HT1080 (cell line): Measurements from ENCODE around the gene CD53. TPM values are rescaled to one million over a fixed set of nuclear protein-coding genes. Genes with fewer than 3 reads are reported as not detected.

Source experiments
- DNase-seq: peaks from one replicate; pipeline ENCODE4 v3.0.0-alpha.2; 2015; ENCODE audit warnings: low read depth
- total RNA-seq: library from RNA; depleted of rRNA; stranded (reverse); fragments of >200 nt; shearing (Covaris generic); gene quantifications from 2 replicates; pipeline ENCODE4 v1.2.3, GENCODE V29; 2014

The CD53 gene
- total RNA-seq, 1 experiment from 2014 or later: 0.32 TPM

DNA sequence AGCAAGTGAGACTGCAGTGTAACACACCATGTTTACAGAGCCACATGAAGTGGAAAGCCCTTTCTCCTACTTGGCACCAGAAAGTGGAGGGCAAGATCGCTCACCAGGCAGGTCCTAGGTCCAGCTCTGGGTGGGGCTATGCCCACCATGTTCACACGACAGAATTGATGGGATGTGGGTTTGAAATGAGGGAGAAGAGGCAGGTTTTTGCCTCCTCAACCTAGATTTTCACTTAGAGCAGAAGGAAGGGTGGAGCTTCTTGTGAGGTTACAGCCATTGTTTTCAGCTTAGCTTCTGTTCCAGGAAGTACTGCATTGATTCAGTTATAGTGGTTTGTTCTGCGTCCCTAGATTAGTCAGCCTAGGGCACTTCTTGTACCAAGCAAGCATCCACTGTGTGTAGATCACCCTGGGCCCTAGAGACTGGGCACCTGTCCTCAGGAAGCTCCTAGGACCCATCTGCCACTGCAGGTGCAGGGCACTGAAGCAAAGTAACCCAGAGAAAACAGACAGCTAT, 2.3 kb downstream of the CD53 start:
- DNase-seq: no peak

- DNase-seq: no peak
Observed at GRCh38 chr1:110876748-110877341, 3.9 kb downstream of the CD53 start.

GRCh38 chr1:110877364-110877763, 4.4 kb downstream of the CD53 start:
- DNase-seq: no peak

DNA sequence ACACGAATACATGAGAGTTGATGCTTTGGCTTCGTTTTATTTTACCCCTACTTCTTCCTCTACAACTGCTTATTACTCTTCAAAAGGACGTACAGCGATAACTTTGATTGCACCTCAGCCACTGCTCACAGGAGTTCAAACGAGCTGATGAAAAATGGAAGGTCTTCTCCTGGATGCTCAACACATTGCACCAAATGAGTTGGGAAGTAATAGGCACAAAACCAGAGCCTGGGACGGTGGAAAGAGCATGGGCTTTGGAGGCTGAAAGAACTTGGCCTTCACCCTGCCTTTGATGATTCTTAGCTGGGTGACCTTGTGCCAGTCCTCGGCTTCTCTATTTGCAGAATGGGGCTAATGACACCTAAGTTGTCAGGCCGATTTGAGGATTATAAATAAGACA, 4.8 kb downstream of the CD53 start:
- DNase-seq: no peak

DNA sequence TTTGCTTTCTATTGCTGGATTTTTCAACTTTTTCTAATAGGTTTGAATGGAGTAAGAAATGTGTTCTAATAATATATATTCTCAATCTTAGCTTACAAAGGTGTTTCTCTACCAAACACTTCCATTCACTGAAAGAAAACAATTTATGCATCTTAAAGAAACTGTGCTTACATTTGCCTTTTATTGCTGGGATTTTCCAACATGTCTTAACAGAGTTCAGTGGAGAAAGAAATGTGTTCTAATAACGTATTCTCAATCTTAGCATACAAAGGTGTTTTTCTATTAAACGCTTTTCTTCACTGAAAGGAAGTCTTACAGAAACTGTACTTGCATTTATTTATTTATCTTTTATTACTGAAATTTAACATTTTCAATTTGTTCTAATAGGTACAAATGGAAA, 5.6 kb downstream of the CD53 start:
- DNase-seq: no peak

DNA sequence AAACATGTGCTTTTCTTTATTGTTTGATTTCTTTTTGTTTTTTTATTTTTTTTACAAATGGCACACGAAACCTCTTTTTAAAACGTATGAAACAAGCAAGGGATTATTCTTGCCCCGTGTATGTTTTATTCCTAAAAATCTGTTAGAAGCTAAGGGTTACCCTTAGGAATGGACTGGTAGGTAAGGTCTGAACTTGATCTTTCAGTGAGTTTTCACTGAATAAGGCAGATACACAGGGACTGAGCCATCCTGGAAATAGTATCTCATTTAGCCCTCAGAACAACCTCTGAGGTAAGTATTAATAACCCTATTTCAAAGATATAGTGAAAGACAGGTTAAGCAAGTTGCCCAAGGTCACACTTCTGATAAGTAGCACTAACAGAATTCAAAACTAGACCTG, 6.0 kb downstream of the CD53 start:
- DNase-seq: no peak

DNA sequence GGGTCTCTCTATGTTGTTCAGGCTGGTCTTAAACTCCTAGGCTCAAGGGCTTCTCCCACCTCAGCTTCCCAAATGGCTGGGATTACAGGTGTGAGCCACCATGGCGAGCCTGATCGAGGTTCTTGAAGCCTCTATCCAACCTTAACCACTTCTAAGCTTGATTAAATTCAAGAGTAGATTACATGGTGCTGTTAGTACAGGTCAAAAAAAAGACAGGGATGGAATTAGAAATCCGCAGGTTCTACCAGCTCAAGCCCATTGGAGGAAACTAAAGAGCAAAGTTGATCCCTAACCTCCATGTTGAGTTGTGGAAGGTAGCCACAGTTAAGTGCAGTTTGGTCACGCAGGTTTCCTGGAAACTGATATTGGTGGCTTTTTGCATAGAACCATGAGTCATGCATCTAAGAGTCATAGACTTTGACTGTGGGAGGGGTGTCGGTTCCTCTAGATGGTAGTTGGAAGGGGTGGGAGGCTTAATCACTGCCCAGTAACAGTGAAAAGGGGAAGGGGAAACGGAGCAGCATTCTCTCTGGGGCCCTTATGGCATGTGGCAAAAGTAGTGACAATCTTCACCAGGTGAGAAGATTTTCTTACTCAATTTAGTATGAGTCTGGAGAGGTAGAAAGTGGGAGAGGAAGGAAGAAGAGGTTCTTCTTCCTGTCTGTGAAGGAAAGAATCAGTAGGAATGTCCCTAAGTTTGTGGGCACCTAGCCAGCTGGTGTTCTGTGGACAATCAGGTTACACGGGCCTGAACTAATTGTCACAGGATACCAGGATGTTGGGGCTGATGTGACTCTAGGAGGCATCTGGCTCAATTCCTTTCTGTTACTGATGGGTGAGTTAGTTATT, 7.0 kb downstream of the CD53 start:
- peak; percentile 65 for DNase-seq

- peak; percentile 70 for DNase-seq
Observed at GRCh38 chr1:110880708-110881374, 7.9 kb downstream of the CD53 start.

GRCh38 chr1:110888049-110888448, 15.1 kb downstream of the CD53 start:
- DNase-seq: no peak

GRCh38 chr1:110888641-110889040, 15.7 kb downstream of the CD53 start:
- no peak for DNase-seq

DNA sequence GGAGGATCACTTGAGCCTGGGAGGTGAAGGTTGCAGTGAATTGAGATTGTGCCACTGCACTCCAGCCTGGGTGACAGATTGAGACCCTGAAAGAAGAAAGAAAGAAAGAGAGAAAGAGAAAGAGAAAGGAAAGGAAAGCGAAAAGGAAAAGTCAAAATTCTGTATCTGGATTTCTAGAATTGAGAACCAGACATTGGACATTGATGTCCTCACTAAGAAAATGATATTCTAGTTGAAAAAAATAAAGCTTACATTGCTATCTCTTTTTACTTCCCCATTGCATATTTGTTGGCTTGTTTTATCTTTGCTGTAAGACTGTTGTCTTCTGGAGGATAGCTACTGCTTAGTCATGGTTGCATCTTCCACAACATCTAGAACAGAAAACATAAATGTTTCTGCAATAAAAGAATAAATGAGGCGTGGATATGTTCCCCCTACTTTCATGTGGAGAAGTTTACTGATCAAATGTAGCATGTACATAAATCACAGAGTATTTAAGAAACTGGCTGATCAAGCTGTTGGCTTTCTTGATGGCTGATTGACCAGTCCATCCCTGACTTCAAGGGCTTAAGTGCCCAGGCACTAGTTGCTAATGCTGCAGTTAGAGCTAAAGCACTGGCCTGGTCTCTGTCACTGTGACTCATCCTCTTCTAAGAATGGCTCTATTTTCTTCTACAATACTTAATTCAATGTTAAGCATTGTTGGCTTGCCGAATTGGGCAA, 17.7 kb downstream of the CD53 start:
- DNase-seq: no peak

DNA sequence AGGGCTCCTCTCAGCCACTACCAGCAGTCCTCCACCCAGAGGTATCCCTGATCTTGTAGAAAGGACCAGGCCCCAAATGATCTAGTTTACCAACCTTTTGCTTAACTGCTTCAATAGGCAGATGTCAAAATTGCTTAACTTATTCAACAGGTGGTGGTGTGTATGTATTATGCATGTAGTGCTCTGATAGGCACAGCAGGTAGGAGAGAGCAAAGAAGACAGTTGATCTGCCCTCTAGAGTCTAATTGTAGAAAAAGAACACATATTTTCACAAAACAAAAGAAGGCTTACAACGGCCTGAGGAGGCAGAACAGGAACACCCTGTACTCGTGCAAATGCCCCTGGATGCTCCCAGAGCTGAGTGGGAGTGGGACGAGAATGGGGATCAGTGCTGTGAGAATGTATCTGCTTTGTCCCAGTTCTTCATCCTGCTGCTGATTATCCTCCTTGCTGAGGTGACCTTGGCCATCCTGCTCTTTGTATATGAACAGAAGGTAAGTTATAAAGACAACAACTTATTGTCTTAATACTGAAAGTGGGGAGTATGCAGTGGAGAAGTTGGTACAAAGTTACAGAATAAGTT, 21.1 kb downstream of the CD53 start:
- no peak for DNase-seq

DNA sequence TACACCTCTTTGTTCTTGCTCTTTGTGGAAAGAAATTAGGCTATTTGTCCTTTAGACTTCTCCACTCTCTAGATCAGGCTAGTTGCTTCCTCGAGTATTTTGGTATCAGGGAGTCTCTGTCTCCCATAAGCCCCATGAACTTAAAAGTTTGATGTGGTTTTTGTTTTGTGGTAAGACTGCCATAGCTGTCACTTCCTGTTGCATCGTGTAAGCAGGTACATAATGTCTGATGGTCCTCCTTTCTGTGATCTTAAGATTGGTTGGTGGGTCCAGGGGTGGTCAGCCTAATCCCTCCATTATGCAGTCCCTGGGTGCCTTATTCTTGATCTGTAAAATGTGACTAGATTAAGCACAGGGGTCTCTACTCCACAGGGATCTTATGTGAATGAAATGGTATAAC, 23.1 kb downstream of the CD53 start:
- DNase-seq: no peak

DNA sequence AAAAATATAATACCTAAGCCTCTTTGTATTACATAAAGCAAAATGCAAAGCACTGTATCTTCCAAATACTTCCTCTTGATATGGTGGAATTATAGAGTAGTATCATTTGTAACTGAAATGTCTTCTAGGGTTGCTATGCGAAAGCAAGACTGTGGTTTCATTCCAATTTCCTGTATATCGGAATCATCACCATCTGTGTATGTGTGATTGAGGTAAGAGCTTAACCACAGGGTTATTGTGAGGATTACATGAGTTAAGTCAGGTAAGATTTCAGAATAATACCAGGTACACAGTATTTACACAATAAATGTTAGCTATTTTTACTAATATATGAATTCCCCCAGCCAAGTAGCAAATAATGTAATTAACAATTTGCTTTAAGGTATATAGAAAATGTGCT, 24.7 kb downstream of the CD53 start:
- no peak for DNase-seq

GRCh38 chr1:110898734-110899457, 25.9 kb downstream of the CD53 start:
- DNase-seq: no peak

GRCh38 chr1:110899458-110899843, 26.5 kb downstream of the CD53 start:
- DNase-seq: no peak

DNA sequence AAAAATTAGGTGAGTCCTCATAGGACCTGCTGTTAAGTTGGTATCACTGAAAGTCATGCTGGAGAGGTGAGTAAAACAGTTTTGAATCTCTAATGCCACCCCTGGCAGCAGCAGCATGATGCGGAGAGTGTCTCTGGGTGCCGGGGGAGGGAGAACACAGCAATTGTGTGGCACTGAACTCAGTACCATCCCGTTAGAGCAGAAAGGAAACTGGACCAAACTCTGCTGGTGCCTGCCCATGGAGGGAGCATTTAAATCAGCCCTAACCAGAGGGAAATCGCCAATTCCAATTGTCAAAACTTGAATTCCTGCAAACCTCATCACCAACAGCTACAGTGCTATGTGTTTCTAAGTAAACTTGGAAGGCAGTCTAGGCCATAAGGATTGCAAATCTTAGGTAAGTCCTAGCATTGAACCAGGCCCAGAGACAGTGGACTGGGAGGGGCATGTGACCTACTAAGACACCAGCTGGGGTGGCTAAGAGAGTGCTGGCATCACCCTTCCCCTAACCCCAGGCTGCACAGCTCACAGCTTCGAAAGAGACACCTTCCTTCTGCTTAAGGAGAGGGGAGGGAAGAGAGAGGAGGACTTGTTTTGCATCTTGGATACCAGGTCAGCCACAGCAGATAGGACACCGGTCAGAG, 30.0 kb downstream of the CD53 start:
- no peak for DNase-seq

DNA sequence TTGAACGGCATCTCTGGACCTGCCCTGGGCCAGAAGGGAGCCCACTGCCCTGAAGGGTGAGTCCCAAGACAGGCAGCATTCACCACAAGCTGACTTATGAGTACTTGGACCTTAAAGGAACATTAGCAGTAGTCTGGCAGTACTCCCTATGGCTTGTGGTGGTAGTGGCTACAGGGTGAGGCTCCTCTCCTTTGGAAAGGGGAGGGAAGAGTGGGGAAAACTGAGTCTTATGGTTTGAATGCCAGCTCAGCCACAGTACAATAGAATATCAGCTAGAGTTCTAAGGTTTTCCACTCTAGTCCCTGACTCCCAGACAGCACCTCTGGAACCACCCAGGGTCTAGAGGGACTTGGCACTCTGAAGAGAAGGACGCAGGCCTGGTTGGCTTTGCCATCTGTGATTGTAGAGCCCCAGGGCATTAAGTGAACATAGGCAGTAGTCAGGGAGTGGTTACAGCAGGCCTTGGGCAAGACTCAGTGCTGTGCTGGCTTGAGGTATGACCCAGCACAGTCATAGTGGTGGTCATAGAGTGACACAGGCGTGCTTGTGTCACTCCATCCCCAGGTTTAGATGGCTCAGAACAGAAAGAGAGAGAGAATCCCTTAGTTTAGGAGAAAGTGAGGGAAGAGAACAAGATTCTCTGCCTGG, 31.0 kb downstream of the CD53 start:
- no peak for DNase-seq

DNA sequence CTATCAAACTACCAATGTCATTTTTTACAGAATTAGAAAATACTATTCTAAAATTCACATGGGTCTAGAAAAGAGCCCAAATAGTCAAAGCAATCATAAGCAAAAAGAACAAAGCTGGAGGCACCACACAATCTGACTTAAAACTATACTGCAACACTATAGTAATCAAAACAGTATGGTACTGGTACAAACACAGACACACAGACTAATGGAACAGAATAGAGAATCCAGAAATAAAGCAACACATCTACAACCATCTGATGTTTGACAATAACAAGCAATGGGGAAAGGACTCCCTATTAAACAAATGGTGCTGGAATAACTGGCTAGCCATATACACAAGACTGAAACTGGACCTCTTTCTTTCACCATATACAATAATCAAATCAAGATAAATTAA, 39.8 kb downstream of the CD53 start:
- no peak for DNase-seq

- no peak for DNase-seq
Observed at GRCh38 chr1:110914676-110915075, 41.7 kb downstream of the CD53 start.
